Measurements from ENCODE around the gene PGAP1.
A peak's percentile ranks its signal among the peaks of the same experiment; 100 is the strongest.

PGAP1 gene

GRCh38 chr2:196926562-196927375 is at the start of gene PGAP1:
PGAP1 (minus strand) TSS chr2:196926707; CDS start chr2:196926616, 91 bp downstream.
- TF ChIP-seq ZBTB7A (IDR thresholded peaks at IDR 0.05; ENCODE audit: low read depth) (no peak), CEBPB (IDR thresholded peaks at IDR 0.05) (no peak), USF1 (IDR thresholded peaks at IDR 0.05) (no peak), NFIC (IDR thresholded peaks at IDR 0.05) (no peak), RAD21 (IDR thresholded peaks at IDR 0.05; ENCODE audit: low read depth) (no peak), TEAD4 (IDR thresholded peaks at IDR 0.05) (no peak), REST (IDR thresholded peaks at IDR 0.05; ENCODE audit: low read depth) (no peak), CREB1 (IDR thresholded peaks at IDR 0.05; ENCODE audit: low read depth) (no peak), TCF12 (IDR thresholded peaks at IDR 0.05; ENCODE audit: low read depth) (peak; percentile 27; the same call in 1 of the 2 replicates), TAF1 (IDR thresholded peaks at IDR 0.05; ENCODE audit: low read depth) (peak; percentile 40; the same call in 1 of the 2 replicates), EGR1 (IDR thresholded peaks at IDR 0.05) (0 out of 2 replicates have a peak, but pooled peaks have one; percentile 19), YY1 (IDR thresholded peaks at IDR 0.05; ENCODE audit: low read depth) (0 out of 2 replicates have a peak, but pooled peaks have one; percentile 18)

GRCh38 chr2:196974970-196975369 is 48.5 kb upstream of the PGAP1 start:
- TF ChIP-seq USF1 (IDR thresholded peaks at IDR 0.05) (no peak), REST (IDR thresholded peaks at IDR 0.05; ENCODE audit: low read depth) (no peak), EP300 (IDR thresholded peaks at IDR 0.05; ENCODE audit: borderline replicate concordance) (no peak), CEBPB (IDR thresholded peaks at IDR 0.05) (no peak), RAD21 (IDR thresholded peaks at IDR 0.05; ENCODE audit: low read depth) (no peak), TCF12 (IDR thresholded peaks at IDR 0.05; ENCODE audit: low read depth) (no peak), MAX (IDR thresholded peaks at IDR 0.05) (no peak), CREB1 (IDR thresholded peaks at IDR 0.05; ENCODE audit: low read depth) (no peak), FOXM1 (IDR thresholded peaks at IDR 0.05; ENCODE audit: borderline replicate concordance, low read depth) (no peak), TEAD4 (IDR thresholded peaks at IDR 0.05) (no peak), ZBTB7A (IDR thresholded peaks at IDR 0.05; ENCODE audit: low read depth) (no peak), YY1 (IDR thresholded peaks at IDR 0.05; ENCODE audit: low read depth) (no peak), TAF1 (IDR thresholded peaks at IDR 0.05; ENCODE audit: low read depth) (no peak)

- TF ChIP-seq REST (IDR thresholded peaks at IDR 0.05; ENCODE audit: low read depth) (no peak), NFIC (IDR thresholded peaks at IDR 0.05) (0 out of 2 replicates have a peak, but pooled peaks have one; percentile 22), TEAD4 (IDR thresholded peaks at IDR 0.05) (no peak)
Observed at GRCh38 chr2:196971574-196972279, 45.2 kb upstream of the PGAP1 start.

- TF ChIP-seq NFIC (IDR thresholded peaks at IDR 0.05): no peak
- no peak for TF ChIP-seq EGR1 (IDR thresholded peaks at IDR 0.05)
- no peak for TF ChIP-seq MAX (IDR thresholded peaks at IDR 0.05)
- TF ChIP-seq EP300 (IDR thresholded peaks at IDR 0.05; ENCODE audit: borderline replicate concordance): no peak
- no peak for TF ChIP-seq ZBTB7A (IDR thresholded peaks at IDR 0.05; ENCODE audit: low read depth)
- no peak for TF ChIP-seq TCF12 (IDR thresholded peaks at IDR 0.05; ENCODE audit: low read depth)
- no peak for TF ChIP-seq CEBPB (IDR thresholded peaks at IDR 0.05)
- no peak for TF ChIP-seq TAF1 (IDR thresholded peaks at IDR 0.05; ENCODE audit: low read depth)
- TF ChIP-seq TEAD4 (IDR thresholded peaks at IDR 0.05): no peak
- no peak for TF ChIP-seq FOXM1 (IDR thresholded peaks at IDR 0.05; ENCODE audit: borderline replicate concordance, low read depth)
- TF ChIP-seq CREB1 (IDR thresholded peaks at IDR 0.05; ENCODE audit: low read depth): no peak
- no peak for TF ChIP-seq YY1 (IDR thresholded peaks at IDR 0.05; ENCODE audit: low read depth)
- TF ChIP-seq RAD21 (IDR thresholded peaks at IDR 0.05; ENCODE audit: low read depth): no peak
- TF ChIP-seq USF1 (IDR thresholded peaks at IDR 0.05): no peak
Observed at GRCh38 chr2:196970099-196970498, 43.6 kb upstream of the PGAP1 start.

All from Ishikawa (cell line).